8988T (cell line): ENCODE data around the gene BCOR.
A peak's percentile ranks its signal among the peaks of the same experiment; 100 is the strongest.

Experiments
- DNase-seq: peaks from one replicate; pipeline ENCODE4 v3.0.0; 2011

The BCOR gene

GRCh38 chrX:40097141-40097503, 636 bp downstream of the BCOR start:
- DNase-seq = peak; percentile 53

GRCh38 chrX:40096395-40097091, 1.2 kb downstream of the BCOR start:
- DNase-seq = peak; percentile 61

- DNase-seq = peak; percentile 24
These were observed 2.0 kb downstream of the BCOR start for GRCh38 chrX:40095583-40096394.

- peak; percentile 30 for DNase-seq
These were observed 2.7 kb downstream of the BCOR start for GRCh38 chrX:40094900-40095582.

GRCh38 chrX:40094041-40094899, 3.5 kb downstream of the BCOR start:
- peak; percentile 26 for DNase-seq

- DNase-seq = no peak
These were observed 4.2 kb downstream of the BCOR start for GRCh38 chrX:40093586-40093985.

GRCh38 chrX:40092808-40093435, 4.8 kb downstream of the BCOR start:
- DNase-seq = no peak

GRCh38 chrX:40091691-40092421, 5.9 kb downstream of the BCOR start:
- DNase-seq = no peak

GRCh38 chrX:40090961-40091360, 6.8 kb downstream of the BCOR start:
- DNase-seq = no peak

GRCh38 chrX:40090050-40090804, 7.5 kb downstream of the BCOR start:
- no peak for DNase-seq

GRCh38 chrX:40088803-40089540, 8.8 kb downstream of the BCOR start:
- no peak for DNase-seq

GRCh38 chrX:40088299-40088625, 9.5 kb downstream of the BCOR start:
- DNase-seq = no peak

- no peak for DNase-seq
These were observed 10.1 kb downstream of the BCOR start for GRCh38 chrX:40087425-40088298.

- no peak for DNase-seq
These were observed 11.0 kb downstream of the BCOR start for GRCh38 chrX:40086569-40087335.

GRCh38 chrX:40085714-40086113, 12.0 kb downstream of the BCOR start:
- no peak for DNase-seq

GRCh38 chrX:40085102-40085551, 12.6 kb downstream of the BCOR start:
- no peak for DNase-seq

- no peak for DNase-seq
These were observed 13.2 kb downstream of the BCOR start for GRCh38 chrX:40084471-40085101.

- DNase-seq = no peak
These were observed 13.8 kb downstream of the BCOR start for GRCh38 chrX:40083979-40084359.
